PC-9 (cell line): ENCODE results near the gene ZBED1. TPM values are rescaled to one million over a fixed set of nuclear protein-coding genes. Genes with fewer than 3 reads are reported as not detected.
A peak's percentile ranks its signal among the peaks of the same experiment; 100 is the strongest.

Experiments used
- BruUV-seq: library from RNA; stranded (reverse); fragments of 400-500 nt; replicated peaks from 2 replicates; lab custom pipeline; 2021; lab: Mats Ljungman, UMichigan
- CTCF ChIA-PET: fragments of 300-600 bp; sonication (Branson Sonifier 250); formaldehyde crosslinking; loops from one replicate; lab custom pipeline; 2022; ENCODE audit warnings: antibody characterized with exemption; lab: Charles Lee
- POLR2A ChIA-PET: fragments of 300-600 bp; sonication (Branson Sonifier 250); formaldehyde crosslinking; loops from one replicate; lab custom pipeline; 2022; ENCODE audit warnings: antibody characterized with exemption; ENCODE audit not compliant: unreplicated experiment; lab: Charles Lee
- DNase-seq, 2 experiments: peaks; one replicate each; pipeline versions ENCODE4 v3.0.0 to v3.0.0-alpha.2; 2015 to 2022; ENCODE audit warnings: mixed read lengths in 1 of 2
- H2AFZ ChIP-seq: fragments of 200-600 bp; sonication (generic); 2 replicates; pipeline ENCODE4 v1.8.1; 2017; ENCODE audit warnings: antibody characterized with exemption
- H3F3A ChIP-seq: fragments of 200-600 bp; sonication (generic); 2 replicates; pipeline ENCODE4 v1.8.1; 2017; ENCODE audit warnings: antibody characterized with exemption, mild to moderate bottlenecking, low read depth; ENCODE audit not compliant: insufficient read depth
- H3K27ac ChIP-seq: fragments of 200-600 bp; sonication (generic); 2 replicates; pipeline ENCODE4 v1.6.1; 2016; ENCODE audit warnings: mixed run types
- H3K27me3 ChIP-seq: fragments of 200-600 bp; sonication (generic); 2 replicates; pipeline ENCODE4 v1.6.1; 2016; ENCODE audit warnings: low read depth, mixed run types; ENCODE audit not compliant: insufficient read depth
- H3K36me3 ChIP-seq: fragments of 200-600 bp; sonication (generic); 2 replicates; pipeline ENCODE4 v1.6.1; 2016; ENCODE audit warnings: low read depth, mixed run types
- H3K4me1 ChIP-seq: fragments of 200-600 bp; sonication (generic); replicated peaks from 2 replicates; pipeline ENCODE4 v1.6.1; 2016; ENCODE audit warnings: mixed run types; ENCODE audit not compliant: insufficient read depth
- H3K4me2 ChIP-seq: fragments of 200-600 bp; sonication (generic); 2 replicates; pipeline ENCODE4 v1.6.1; 2017; ENCODE audit warnings: mixed run types
- H3K4me3 ChIP-seq: fragments of 200-600 bp; sonication (generic); 2 replicates; pipeline ENCODE4 v1.6.1; 2016; ENCODE audit warnings: mixed run types
- H3K79me2 ChIP-seq: fragments of 200-600 bp; sonication (generic); 2 replicates; pipeline ENCODE4 v1.6.1; 2017; ENCODE audit warnings: low read depth, mixed run types
- H3K9me2 ChIP-seq: fragments of 200-600 bp; sonication (generic); 2 replicates; pipeline ENCODE4 v1.8.1; 2017; ENCODE audit warnings: mild to moderate bottlenecking; ENCODE audit not compliant: insufficient read depth
- H3K9me3 ChIP-seq: fragments of 200-600 bp; sonication (generic); 2 replicates; pipeline ENCODE4 v1.8.1; 2016; ENCODE audit warnings: low read depth; ENCODE audit not compliant: insufficient read depth
- H4K20me1 ChIP-seq: fragments of 200-600 bp; sonication (generic); 2 replicates; pipeline ENCODE4 v1.8.1; 2017; ENCODE audit not compliant: insufficient read depth
- CTCF ChIP-seq: fragments of 200-600 bp; sonication (generic); conservative IDR thresholded peaks from 2 replicates; pipeline ENCODE4 v1.6.1; 2017; ENCODE audit warnings: mixed run types, antibody characterized with exemption, mild to moderate bottlenecking, moderate library complexity
- EZH2 ChIP-seq: fragments of 200-600 bp; sonication (generic); IDR thresholded peaks from 2 replicates; pipeline ENCODE4 v1.8.0; 2017; ENCODE audit warnings: antibody characterized with exemption, low read depth
- intact Hi-C: fragments of 100-400 bp; cut with micrococcal nuclease; formaldehyde crosslinking; loops from one replicate; pipeline ENCODE4 v1.10.0; 2022; ENCODE audit not compliant: unreplicated experiment
- total RNA-seq: library from RNA; stranded (reverse); gene quantifications from 2 replicates; pipeline ENCODE4 v1.2.3, GENCODE V29; 2021

Gene ZBED1
- total RNA-seq, 1 experiment from 2014 or later = 11.1 TPM

- no peaks in the 10 kb centered on the region for H3K9me2 ChIP-seq
- no peaks in the 10 kb centered on the region for H3K36me3 ChIP-seq
- peaks cover 15% of the 10 kb centered on the region for H3K4me1 ChIP-seq
- H3K27ac ChIP-seq = no peak overlapping the region
- H2AFZ ChIP-seq = no peak overlapping the region
- H3K79me2 ChIP-seq = peaks cover 4% of the 10 kb centered on the region
- no TSS peak for BruUV-seq
- no peak for DNase-seq
- ChIA-PET POLR2A (no interaction called here), CTCF (no interaction called here)
- no peaks in the 10 kb centered on the region for H3K9me3 ChIP-seq
- TF ChIP-seq EZH2 (no peak), CTCF (no peak)
- peaks cover 10% of the 10 kb centered on the region; the same call in 1 of the 2 replicates for H3F3A ChIP-seq
- intact Hi-C loops = no loop called here
- no peaks in the 10 kb centered on the region for H4K20me1 ChIP-seq
- no peaks in the 10 kb centered on the region for H3K27me3 ChIP-seq
- no peak overlapping the region for H3K4me2 ChIP-seq
- H3K4me3 ChIP-seq = no peak overlapping the region
Observed at GRCh38 chrX:2504706-2505332, 4.0 kb upstream of the ZBED1 start.

GRCh38 chrX:2503591-2504500, 3.1 kb upstream of the ZBED1 start:
- no peak for DNase-seq
- no peak overlapping the region for H2AFZ ChIP-seq
- intact Hi-C loops = no loop called here
- no peak overlapping the region for H3K27ac ChIP-seq
- H4K20me1 ChIP-seq = no peaks in the 10 kb centered on the region
- no peak overlapping the region for H3K4me2 ChIP-seq
- no peaks in the 10 kb centered on the region for H3K36me3 ChIP-seq
- no TSS peak for BruUV-seq
- H3K4me3 ChIP-seq = no peak overlapping the region
- ChIA-PET POLR2A (no interaction called here), CTCF (no interaction called here)
- TF ChIP-seq EZH2 (no peak), CTCF (no peak)
- no peaks in the 10 kb centered on the region for H3K27me3 ChIP-seq
- H3K4me1 ChIP-seq = peaks cover 21% of the 10 kb centered on the region
- no peaks in the 10 kb centered on the region for H3K9me3 ChIP-seq
- peaks cover 14% of the 10 kb centered on the region for H3K79me2 ChIP-seq
- H3K9me2 ChIP-seq = no peaks in the 10 kb centered on the region
- peaks cover 10% of the 10 kb centered on the region; the same call in 1 of the 2 replicates for H3F3A ChIP-seq

- peak; percentile 20 to 78 for DNase-seq
- peaks cover 10% of the 10 kb centered on the region; the same call in 1 of the 2 replicates for H3F3A ChIP-seq
- TF ChIP-seq EZH2 = no peak
- TF ChIP-seq CTCF = no peak
Observed at GRCh38 chrX:2502668-2503519, 2.1 kb upstream of the ZBED1 start.

More at GRCh38 chrX:2502668-2503519, 2.1 kb upstream of the ZBED1 start:
- Histone ChIP-seq H3K9me2 (no peaks in the 10 kb centered on the region), H2AFZ (peak overlapping the region; percentile 88), H3K79me2 (peaks cover 19% of the 10 kb centered on the region), H3K27me3 (no peaks in the 10 kb centered on the region), H3K9me3 (no peaks in the 10 kb centered on the region), H3K27ac (peak overlapping the region; percentile 50), H3K4me3 (peak overlapping the region; percentile 26; the same call in 1 of the 2 replicates), H3K4me2 (peak overlapping the region; percentile 73), H3K4me1 (peaks cover 21% of the 10 kb centered on the region), H4K20me1 (no peaks in the 10 kb centered on the region), H3K36me3 (no peaks in the 10 kb centered on the region)
- POLR2A ChIA-PET = no interaction called here
- no TSS peak for BruUV-seq
- intact Hi-C loops = no loop called here
- CTCF ChIA-PET = no interaction called here
